Inferior parietal cortex (tissue), 1 donor: Measurements from ENCODE around the gene NDUFA12.
"Not testable (repeated sequence)": the region's sequence is repeated elsewhere in the genome, so short reads cannot be mapped to it uniquely, and the experiment has no call there.

ENCODE experiments used
- DNase-seq: peaks from one replicate; pipeline ENCODE4 v3.0.0-alpha.2; 2016; ENCODE audit errors: extremely low spot score

The NDUFA12 gene

DNA sequence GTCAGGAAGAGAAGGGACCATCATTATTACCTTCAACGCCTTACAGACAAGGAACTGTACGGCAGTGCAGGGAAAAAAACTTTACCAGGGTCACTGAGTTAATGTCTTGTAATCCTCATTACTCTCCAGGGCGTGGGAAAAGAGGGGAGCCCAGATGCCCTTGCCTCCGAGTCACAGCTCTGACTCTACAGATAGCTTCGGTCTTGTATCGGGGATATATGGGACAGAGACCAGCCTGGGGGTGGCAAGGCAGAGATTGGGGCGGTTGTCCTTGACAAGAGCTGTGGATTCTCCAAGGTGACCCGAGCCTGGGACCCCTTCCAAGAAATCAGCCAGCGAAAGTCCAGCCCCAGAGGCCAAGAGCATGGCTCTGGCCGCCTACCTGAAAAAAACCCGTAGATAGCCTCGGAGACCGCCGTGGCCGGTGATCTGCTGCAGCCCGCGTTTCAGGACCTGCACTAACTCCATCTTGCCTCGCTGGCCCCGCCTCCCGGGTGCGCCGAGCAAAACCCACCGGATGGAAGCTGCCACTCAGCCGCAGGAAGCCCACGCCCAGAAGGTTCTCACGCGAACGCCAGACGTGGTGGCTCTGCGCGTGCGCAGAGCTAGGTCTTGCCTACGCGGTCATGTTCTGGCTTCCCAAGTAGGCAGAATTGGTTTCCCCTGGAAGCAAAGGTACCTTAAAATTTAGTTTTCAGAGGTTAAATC lies at the start of gene NDUFA12:
NDUFA12 (minus strand) TSS at position 485 of the 708 bp plus-strand sequence; CDS start at position 468, 17 bp downstream.
- DNase-seq = peak; percentile 97

DNA sequence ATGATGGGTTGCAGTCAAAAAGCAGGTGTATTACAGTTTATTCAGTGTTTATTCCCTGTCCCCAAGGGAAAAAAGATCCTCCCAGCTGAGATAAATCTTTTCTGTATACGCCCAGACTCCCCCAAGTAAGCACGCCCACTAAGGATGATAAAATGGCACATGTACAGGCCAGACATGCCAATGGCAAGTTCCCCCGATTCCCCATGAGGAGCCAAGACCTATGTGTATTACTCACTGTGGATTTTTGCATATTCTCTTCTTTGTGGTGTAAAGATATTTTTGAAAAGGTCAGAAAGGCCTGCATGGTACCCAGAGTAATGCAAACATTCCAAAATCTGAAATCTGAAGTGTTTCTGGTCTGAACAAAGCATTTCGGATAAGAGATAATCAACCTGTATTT lies 47.7 kb upstream of the NDUFA12 start:
- DNase-seq = no peak

DNA sequence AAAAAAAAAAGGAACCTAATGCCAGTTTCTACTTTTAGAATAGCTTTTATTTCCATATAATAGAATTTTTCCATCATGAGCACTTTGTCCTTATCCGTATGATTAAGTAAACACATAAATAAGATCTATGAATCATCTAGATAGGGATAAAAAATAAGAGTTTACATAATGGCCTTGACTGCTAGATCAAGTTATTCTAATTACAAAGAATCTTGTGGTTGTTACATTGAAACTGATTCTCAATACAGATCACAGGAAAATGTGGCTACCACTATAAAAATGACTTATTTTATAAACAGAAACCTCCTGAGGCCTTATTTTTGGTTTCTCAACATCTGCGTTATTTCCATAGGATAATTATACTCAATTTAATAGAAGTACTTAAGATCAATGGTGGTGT lies 34.4 kb upstream of the NDUFA12 start:
- DNase-seq = no peak

DNA sequence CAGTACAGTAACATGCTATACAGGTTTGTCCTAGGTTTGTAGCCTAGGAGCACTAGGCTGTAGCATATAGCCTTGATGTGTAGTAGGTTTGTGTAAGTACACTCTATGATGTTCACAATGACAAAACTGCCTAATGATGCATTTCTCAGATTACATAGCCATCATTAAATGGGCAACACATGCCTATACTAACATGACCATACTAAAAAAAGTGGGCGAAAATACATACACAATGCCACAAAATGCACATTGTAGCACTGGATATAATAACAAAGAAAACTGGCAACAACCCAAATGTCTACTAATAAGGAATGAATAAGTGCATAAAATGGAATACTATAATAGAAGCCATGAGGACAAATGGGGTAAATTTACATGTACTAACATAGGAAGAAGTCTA lies 31.3 kb upstream of the NDUFA12 start:
- no peak for DNase-seq

DNA sequence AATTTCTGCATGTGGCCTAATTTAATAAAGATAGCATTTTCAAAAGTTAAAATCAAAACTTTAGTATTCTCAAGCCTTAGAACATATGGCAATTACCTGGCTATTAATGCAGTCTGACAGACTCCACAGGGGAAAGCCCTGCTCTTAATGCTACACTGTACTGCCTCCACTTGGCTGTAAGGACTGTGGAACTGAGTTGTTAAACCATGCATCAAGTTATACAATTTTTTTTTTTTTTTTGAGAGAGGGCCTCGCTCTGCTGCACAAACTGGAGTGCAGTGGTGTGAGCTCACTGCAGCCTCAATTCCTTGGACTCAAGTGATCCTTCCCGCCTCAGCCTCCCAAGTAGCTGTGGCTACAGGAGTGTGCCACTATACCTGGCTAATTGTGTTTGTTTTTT lies 19.0 kb upstream of the NDUFA12 start:
- DNase-seq = no peak

DNA sequence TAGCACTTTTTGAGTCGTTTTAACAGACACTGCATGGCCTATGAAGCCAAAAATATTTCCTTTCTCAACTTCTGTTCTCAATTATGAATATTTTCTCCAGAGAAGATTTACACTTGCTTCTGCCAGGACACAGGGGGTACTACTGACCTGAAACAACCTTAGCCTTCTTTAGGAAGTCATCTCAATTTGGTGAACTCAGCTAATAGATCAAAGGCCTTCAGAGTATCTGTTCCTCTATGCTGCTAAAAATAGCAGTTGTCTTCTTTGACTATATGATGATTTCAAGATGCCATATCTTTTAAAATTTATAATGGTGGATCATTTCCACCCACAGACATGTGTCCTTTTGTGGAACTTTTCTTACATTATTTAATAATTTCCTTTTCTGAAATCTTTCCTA lies 14.0 kb upstream of the NDUFA12 start:
- no peak for DNase-seq

DNA sequence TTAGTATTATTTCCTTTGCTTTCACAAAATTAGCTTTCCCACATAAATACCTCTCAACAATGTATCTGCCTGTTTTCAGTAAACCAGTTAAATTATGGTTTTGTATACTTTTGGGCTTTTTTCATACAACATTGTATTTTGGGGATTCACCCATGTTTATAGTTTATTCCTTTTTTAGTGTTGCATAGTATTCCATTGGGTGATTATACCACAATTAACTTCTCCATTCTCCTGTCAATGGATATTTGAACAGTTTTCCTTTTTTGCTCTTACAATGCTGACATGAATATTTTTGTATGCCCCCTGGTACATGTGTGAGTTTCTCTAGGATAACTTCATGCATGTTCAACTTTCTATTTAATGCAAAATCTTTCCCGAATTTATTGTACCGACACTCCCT lies 12.6 kb upstream of the NDUFA12 start:
- DNase-seq = no peak

DNA sequence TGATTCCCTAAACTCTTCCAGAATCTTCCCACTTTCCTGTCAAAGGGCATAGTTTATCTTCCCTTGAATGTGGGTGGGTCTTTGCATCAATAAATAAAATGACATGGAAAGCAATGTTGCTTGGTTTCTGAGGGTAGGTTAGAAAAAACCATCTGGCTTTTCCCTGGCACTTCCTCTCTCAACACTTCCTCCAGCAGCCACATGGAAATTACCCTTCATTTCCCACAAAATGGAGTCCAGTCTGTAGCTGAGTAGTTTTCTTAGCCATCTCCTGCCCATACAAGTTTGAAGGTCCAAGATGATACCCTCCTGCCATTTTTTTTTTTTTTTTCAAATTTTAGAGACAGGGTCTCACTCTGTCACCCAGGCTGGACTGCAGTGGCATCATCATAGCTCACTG lies 11.1 kb upstream of the NDUFA12 start:
- DNase-seq = no peak

DNA sequence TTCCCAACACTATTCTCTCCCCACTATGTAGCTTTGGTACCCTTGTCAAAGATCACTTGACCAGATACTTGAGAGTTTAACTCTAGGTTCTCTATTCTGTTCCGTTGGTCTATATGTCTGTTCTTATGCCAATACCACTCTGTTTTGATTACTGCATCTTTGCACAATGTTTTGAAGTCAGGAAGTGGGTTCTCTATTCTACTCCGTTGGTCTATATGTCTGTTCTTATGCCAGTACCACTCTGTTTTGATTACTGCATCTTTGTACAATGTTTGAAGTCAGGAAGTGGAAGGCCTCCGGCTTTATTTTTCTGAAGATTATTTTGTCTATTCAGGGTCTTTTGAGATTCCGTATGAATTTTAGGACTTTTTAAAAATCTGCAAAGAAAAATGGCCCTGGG lies 2.7 kb upstream of the NDUFA12 start:
- no peak for DNase-seq

DNA sequence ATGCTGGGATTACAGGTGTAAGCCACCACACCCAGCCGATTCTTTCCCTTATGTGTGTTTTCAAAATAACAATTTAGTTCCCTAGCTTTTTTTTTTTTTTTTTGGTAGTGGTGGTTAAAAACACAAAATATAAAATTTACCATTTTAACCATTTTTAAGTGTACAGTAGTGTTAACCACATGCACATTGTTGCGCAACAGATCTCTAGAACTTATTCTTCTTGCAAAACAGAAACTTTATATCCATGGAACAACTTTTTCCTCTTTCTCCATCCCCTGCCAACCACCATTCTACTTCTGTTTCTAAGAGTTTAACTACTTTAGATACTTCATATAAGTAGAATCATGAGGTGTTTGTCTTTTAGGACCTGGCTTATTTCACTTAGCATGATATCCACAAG lies 1.1 kb upstream of the NDUFA12 start:
- DNase-seq = no peak

DNA sequence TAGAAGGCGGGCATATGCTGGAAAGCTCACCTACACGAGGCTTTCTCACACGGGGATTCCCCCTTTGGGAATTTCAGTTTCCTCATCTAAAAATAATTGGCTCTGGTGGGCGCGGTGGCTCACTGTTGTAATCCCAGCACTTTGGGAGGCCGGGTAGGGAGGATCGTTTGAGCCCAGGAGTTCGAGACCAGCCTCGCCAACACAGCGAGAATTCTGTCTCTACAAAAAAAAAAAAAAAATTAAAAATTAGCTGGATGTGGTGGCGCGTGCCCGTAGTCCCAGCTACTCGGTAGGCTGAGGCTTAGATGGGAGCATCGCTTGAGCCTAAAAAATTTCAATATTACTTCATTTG lies 400 bp upstream of the NDUFA12 start:
- no peak for DNase-seq

DNA sequence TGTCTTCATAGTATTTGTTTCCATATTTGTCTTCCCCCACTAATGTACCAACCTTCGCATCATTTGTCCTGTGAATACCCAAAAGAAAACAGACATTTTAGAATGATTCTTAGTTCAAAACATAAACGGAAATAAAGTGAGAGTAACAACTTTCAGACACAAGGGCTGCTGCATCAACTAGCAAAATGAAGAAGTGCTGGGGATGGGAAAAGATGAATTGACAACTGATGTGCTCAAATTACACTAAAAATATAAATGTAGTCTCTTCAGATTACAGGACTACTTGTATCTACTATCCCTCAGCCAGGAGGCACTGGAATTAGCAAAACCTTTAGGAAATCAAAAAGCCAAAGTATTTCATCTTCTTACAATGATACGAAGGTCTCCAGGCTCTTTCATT lies 743 bp downstream of the NDUFA12 start:
- DNase-seq = no peak

DNA sequence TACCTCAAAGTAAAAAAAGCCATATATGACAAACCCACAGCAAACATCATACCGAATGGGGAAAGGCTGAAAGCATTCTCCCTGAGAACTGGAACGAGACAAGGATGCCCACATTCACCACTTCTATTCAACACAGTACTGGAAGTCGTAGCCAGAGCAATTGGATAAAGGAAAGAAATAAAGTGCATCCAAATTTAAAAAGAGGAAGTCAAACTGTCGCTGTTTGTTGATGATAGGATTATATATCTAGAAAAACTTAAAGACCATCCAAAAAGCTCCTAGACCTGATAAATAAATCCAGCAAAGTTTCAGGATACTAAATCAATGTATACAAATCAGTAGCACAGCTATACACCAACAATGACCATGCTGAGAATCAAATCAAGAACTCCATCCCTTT lies 5.2 kb downstream of the NDUFA12 start:
- DNase-seq = no peak

DNA sequence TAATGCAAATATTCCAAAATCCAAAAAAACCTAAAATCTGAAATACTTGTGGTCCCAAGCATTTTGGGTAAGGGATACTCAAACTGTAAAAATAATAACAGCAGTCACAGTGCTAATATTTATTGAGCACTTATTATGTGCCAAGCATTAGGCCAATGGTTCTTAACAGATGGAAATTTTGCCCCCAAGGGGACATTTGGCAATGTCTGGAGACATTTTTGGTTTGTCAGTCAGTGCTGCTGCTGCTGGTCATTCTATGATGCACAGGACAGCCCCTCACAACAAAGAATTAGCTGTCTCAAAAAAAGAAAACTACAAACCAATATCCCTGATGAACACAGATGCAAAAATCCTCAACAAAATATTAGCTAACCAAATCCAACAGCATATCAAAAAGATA lies 5.8 kb downstream of the NDUFA12 start:
- DNase-seq = no peak

DNA sequence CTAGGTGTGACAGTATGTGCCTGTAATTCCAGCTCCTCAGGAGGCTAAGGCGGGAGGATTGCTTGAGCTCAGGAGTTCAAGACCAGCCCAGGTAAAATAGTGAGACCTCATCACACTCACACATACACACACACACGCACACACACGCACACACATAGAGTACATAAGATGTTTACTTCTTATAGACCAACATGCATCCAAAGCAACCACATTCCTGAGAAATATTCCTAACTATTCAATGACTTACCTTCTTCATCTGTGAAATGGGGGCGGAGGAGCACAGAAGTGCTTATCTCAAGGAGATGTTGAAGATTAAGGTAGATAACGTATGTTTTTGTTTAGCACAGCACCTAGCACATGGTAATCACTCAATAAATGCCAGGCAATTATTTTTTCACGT lies 6.4 kb downstream of the NDUFA12 start:
- DNase-seq = no peak

DNA sequence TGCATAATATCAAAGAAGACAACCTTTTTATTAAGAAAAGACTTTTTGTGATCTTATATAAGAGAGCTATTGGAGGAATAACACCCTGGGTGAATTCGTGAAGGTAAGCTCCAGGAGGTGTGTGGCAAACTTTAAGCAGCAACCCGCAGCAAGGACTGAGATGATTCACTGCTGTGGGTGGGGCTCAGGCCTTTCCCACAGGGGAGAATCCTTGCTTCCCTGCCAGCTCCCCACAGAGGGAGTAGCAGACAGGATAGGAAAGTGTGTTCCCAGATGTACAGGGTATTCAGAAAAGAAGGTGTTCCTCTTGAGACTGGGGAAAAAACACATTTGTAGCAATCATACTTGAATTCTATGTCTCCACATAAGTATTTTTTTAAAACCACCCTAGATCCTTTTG lies 9.2 kb downstream of the NDUFA12 start:
- no peak for DNase-seq

DNA sequence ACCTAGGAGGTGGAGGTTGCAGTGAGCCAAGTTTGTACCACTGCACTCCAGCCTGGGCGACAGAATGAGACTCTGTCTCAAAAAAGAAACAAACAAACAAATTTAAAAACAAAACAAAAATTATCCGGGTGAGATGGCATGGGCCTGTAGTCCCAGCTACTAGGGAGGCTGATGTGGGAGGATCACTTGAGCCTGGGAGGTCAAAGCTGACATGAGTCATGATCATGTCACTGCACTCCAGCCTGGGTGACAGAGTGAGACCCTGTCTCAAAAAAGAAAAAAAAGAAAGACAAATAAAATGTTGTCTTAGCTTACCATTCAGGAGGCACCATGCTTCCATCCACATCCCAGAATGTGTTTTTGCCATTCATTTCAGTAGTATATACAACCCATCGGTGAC lies 9.6 kb downstream of the NDUFA12 start:
- not testable (repeated sequence) for DNase-seq

DNA sequence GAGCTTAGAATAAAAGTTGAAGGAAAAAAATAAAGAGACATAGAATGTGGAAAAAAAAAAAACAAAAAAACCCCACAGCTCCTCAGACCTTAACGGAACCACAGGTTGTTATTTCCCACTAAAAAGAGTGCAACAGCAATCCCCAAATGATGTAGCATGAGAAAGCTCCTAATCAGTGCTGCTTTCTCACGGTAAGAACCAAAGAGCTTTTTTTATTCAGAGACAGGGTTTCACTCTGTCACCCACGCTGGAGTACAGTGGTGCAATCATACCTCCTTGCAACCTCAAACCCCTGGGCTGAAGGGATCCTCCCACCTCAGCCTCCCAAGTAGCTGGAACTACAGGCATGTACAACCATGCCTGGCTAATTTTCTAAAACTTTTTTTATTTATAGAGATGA lies 13.3 kb downstream of the NDUFA12 start:
- DNase-seq = no peak

DNA sequence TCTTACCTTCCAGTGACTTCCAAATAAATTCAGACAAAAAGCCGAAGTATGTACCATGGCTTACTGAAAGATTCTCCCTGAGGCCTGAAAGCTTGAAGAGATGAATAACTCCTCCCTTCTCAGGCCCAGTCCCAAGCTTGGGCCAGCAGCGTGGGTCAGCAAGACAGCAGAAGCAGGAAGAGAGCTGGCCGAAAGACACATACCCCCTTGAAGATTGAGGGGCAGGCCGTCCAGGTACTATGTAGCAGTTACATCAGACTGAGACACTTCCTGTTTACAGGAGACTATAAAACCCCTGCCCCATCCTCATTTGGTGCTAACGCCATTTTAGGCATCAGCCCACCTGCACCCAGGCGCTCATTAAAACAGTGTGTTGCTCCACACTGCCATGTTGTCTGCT lies 15.0 kb downstream of the NDUFA12 start:
- DNase-seq = no peak

DNA sequence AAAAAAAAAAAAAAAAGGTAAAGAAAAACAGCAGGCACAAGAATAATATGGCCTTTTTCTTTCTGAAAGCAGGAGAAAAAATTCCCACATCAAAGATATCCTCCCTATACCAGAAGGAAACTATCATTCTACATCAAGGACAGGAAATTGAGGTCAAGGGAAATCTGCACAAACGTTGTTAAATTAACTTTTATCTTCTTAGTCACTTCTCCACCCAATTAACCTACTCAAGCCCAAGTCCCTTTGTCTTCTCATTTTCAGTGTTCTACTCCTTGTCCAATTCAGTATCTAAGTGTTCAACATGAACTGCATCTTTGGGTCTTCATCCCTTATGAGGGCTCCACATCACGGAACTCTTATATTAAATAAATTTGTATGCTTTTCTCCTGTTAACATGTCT lies 15.7 kb downstream of the NDUFA12 start:
- no peak for DNase-seq

DNA sequence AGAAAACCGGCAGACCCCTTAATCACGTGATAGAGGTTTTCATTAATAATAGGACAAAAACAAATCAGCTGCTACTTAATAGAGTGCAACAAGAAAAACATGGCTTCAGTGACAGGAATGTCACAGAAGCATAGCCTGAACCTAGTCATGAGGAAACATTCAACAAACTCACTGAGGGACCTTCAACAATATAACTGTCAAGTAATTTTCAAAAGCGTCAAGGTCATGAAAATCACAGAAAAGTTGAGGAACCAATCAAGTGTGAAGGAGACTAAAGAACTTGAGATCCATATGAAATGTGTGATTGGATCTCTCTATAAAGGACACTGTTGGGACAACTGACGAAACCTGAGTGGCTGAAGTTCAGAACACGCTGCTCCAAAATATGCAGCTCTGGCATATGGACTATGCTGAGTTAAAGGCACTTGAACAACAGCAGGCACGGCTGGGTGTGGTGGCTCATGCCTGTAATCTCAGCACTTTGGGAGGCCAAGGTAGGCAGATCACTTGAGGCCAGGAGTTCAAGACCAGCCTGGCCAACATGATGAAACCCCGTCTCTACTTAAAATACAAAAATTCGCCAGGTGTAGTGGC lies 16.3 kb downstream of the NDUFA12 start:
- no peak for DNase-seq

DNA sequence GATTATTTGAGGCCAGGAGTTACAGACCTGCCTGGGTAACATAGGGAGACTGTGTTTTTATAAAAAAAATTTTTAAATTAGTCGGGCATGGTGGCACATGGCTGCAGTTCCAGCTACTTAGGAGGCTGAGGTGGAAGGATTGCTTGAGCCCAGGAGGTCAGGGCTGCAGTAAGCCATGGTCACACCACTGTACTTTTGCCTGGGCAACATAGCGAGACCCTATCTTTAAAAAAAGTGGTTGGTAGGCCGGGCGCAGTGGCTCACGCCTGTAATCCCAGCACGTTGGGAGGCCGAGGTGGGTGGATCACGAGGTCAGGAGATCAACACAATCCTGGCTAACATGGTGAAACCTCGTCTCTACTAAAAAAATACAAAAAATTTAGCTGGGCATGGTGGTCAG lies 18.4 kb downstream of the NDUFA12 start:
- not testable (repeated sequence) for DNase-seq

DNA sequence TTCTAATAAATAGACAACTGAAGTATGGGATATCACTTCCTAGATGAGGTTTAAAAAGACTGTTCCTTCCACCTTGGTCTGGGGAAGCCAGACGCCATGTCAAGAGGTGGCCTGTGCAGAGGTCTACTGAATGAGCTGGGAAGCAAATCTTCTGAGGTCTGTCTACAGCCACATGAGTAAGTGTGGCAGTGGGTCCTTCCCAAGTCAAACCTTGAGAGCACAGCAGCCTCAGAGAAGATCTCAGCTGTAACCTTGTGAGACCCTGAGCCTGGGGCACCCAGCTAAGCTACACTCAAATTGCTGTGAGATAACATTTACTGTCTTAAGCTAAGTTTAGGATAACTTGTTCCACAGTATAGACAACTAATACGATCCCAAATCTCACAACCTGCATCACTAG lies 20.2 kb downstream of the NDUFA12 start:
- no peak for DNase-seq

DNA sequence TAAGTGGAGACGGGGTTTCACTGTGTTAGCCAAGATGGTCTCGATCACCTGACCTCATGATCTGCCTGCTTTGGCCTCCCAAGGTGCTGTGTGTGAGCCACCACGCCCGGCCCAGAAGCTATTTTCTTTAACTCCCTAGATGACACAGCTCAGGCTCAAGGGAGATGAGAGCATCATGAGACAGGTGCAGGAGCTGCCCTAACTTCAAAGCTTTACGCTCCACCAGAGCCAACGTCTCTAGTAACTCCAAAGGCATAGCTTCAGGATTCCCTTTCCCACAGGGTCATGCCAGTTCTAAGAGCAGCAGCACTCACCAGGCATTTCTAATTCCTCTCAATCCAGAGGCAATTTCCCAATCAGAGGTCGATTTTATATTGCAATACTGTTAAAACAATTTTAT lies 21.0 kb downstream of the NDUFA12 start:
- no peak for DNase-seq
